ENCODE data around the gene PNCK. TPM values are rescaled to one million over a fixed set of nuclear protein-coding genes. Genes with fewer than 3 reads are reported as not detected.

Gene PNCK
- total RNA-seq, 1 experiment from 2014 or later: 0.60 TPM

GRCh38 chrX:153646620-153647373, 26.8 kb downstream of the PNCK start, which contains the start of gene DUSP9:
DUSP9 (plus strand) TSS chrX:153647203; CDS start chrX:153647954, 751 bp downstream.
- ChIA-PET CTCF (interaction anchor here (0.9 kb wide), 1 partner anchor 9 kb away, joined by 3 read pairs; no protein-coding TSS in a partner anchor), POLR2A (ENCODE audit: low non-redundant PET) (interaction anchor here (0.6 kb wide), 1 partner anchor 136 kb away, joined by 3 read pairs; no protein-coding TSS in a partner anchor)
- H3K4me1 ChIP-seq (ENCODE audit: insufficient read depth, low read length, poor library complexity, severe bottlenecking): no peaks in the 10 kb centered on the region
- H3K9me3 ChIP-seq (ENCODE audit: low read depth, low read length, poor library complexity, severe bottlenecking): no peaks in the 10 kb centered on the region
- intact Hi-C loops (cut with micrococcal nuclease; ENCODE audit: unreplicated experiment): loop anchor here (1.0 to 2.0 kb wide), 2 partner anchors 22 to 78 kb away; partner anchors contain the start of genes ABCD1 and BCAP31
- no peak within 1 kb of the TSS for H3K4me3 ChIP-seq (ENCODE audit: low read depth, low read length, poor library complexity, severe bottlenecking)
- no peaks in the 10 kb centered on the region for H3K36me3 ChIP-seq (ENCODE audit: insufficient read depth, low read length, poor library complexity, severe bottlenecking)
- peak; percentile 38 for DNase-seq (ENCODE audit: low spot score)
- H3K27ac ChIP-seq (ENCODE audit: low read depth, low read length, poor library complexity, severe bottlenecking): no peak within 1 kb of the TSS
- no TSS peak for BruUV-seq (replicated peaks)
- TF ChIP-seq CTCF (conservative IDR thresholded peaks at IDR 0.05; ENCODE audit: low read depth, low read length) (no peak), EZH2 (IDR thresholded peaks at IDR 0.05; ENCODE audit: borderline replicate concordance, low read depth, low read length, poor library complexity, severe bottlenecking) (no peak)
- peaks cover 26% of the 10 kb centered on the region for H3K27me3 ChIP-seq (replicated peaks; ENCODE audit: insufficient read depth, low read depth, low read length, poor library complexity)

DNA sequence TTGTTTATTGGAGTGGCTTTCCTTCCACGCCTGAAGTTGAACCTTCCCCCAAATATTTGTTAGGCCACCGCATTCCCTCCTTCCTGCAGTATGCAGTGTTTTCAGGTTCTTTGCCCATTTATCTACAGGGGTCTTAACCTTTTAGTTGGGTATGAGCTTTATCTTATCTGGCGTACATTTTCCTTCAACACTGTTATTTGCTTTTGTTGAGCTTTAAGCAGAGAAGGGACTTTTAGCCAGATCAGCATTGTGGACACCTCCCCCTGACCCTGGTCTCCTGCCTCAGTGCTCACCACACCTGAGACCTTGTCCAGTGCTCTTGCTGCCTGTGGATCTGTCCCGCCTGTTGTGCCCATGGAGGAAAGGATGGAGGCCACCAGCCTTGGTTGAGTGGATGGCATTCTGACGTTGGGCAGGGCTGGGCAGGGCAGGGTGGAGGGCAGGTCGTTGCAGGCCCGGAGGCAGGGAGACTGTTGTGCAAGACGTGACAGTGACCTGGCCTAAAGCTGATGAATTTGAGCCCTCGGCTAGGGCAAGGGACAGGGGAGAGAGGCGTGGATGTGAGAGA, 27.6 kb downstream of the PNCK start:
- Histone ChIP-seq H3K27me3 (replicated peaks; ENCODE audit: insufficient read depth, low read depth, low read length, poor library complexity) (peaks cover 26% of the 10 kb centered on the region), H3K4me1 (ENCODE audit: insufficient read depth, low read length, poor library complexity, severe bottlenecking) (no peaks in the 10 kb centered on the region), H3K27ac (ENCODE audit: low read depth, low read length, poor library complexity, severe bottlenecking) (no peak overlapping the region), H3K36me3 (ENCODE audit: insufficient read depth, low read length, poor library complexity, severe bottlenecking) (no peaks in the 10 kb centered on the region), H3K4me3 (ENCODE audit: low read depth, low read length, poor library complexity, severe bottlenecking) (no peak overlapping the region), H3K9me3 (ENCODE audit: low read depth, low read length, poor library complexity, severe bottlenecking) (no peaks in the 10 kb centered on the region)
- intact Hi-C loops (cut with micrococcal nuclease; ENCODE audit: unreplicated experiment): loop anchor here (2.0 kb wide), 1 partner anchor 79 kb away; the partner anchor contains the start of genes ABCD1 and BCAP31
- DNase-seq (ENCODE audit: low spot score): no peak
- ChIA-PET CTCF (no interaction called here), POLR2A (ENCODE audit: low non-redundant PET) (interaction anchor here (0.6 kb wide), 1 partner anchor 135 kb away, joined by 3 read pairs; no protein-coding TSS in a partner anchor)
- no TSS peak for BruUV-seq (replicated peaks)
- TF ChIP-seq EZH2 (IDR thresholded peaks at IDR 0.05; ENCODE audit: borderline replicate concordance, low read depth, low read length, poor library complexity, severe bottlenecking) (no peak), CTCF (conservative IDR thresholded peaks at IDR 0.05; ENCODE audit: low read depth, low read length) (no peak)

DNA sequence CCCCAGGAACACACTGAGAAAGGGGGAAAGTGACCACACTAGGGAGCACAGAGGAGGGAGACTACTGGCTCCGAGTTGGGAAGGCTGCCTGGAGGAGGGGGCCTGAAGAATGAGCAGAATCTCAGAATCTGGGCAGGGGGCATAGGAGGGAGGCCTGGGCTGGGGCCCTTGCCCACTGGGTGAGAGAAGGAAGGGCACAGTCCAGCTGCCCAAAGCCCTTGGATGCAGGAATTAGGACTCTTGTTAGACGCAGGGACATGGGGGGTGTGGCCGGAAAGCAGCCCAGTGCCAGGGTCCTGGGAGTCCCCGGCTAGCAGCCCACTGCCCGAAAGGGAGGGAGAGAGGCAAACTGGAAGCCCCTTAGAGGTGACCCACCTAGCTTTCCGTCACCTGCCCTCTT, 28.5 kb downstream of the PNCK start:
- no TSS peak for BruUV-seq (replicated peaks)
- intact Hi-C loops (cut with micrococcal nuclease; ENCODE audit: unreplicated experiment): no loop called here
- Histone ChIP-seq H3K4me1 (ENCODE audit: insufficient read depth, low read length, poor library complexity, severe bottlenecking) (no peaks in the 10 kb centered on the region), H3K9me3 (ENCODE audit: low read depth, low read length, poor library complexity, severe bottlenecking) (no peaks in the 10 kb centered on the region), H3K27ac (ENCODE audit: low read depth, low read length, poor library complexity, severe bottlenecking) (no peak overlapping the region), H3K4me3 (ENCODE audit: low read depth, low read length, poor library complexity, severe bottlenecking) (no peak overlapping the region), H3K27me3 (replicated peaks; ENCODE audit: insufficient read depth, low read depth, low read length, poor library complexity) (peaks cover 26% of the 10 kb centered on the region), H3K36me3 (ENCODE audit: insufficient read depth, low read length, poor library complexity, severe bottlenecking) (no peaks in the 10 kb centered on the region)
- ChIA-PET CTCF (interaction anchor here (0.6 to 1.2 kb wide), 2 partner anchors 9 to 22 kb away, joined by 4 to 7 read pairs; no protein-coding TSS in a partner anchor), POLR2A (ENCODE audit: low non-redundant PET) (no interaction called here)
- no peak for DNase-seq (ENCODE audit: low spot score)
- TF ChIP-seq EZH2 (IDR thresholded peaks at IDR 0.05; ENCODE audit: borderline replicate concordance, low read depth, low read length, poor library complexity, severe bottlenecking) (no peak), CTCF (conservative IDR thresholded peaks at IDR 0.05; ENCODE audit: low read depth, low read length) (no peak)

Data from A673 (cell line).